ENCODE measurements around the gene PRH1.

PRH1 gene

GRCh38 chr12:10901427-10901826 lies 17.4 kb upstream of the PRH1 start:
- DNase-seq (ENCODE audit: low read depth), result peak; percentile 10
- H3K4me3 ChIP-seq (replicated peaks; ENCODE audit: low read depth, low read length), result no peak overlapping the region
- peak; percentile 23 for TF ChIP-seq CTCF (IDR thresholded peaks at IDR 0.05; ENCODE audit: low read length, missing control alignments)

GRCh38 chr12:10900972-10901371 lies 16.9 kb upstream of the PRH1 start:
- no peak for DNase-seq (ENCODE audit: low read depth)
- no peak overlapping the region for H3K4me3 ChIP-seq (replicated peaks; ENCODE audit: low read depth, low read length)
- TF ChIP-seq CTCF (IDR thresholded peaks at IDR 0.05; ENCODE audit: low read length, missing control alignments), result no peak

- no peak for DNase-seq (ENCODE audit: low read depth)
- no peak for TF ChIP-seq CTCF (IDR thresholded peaks at IDR 0.05; ENCODE audit: low read length, missing control alignments)
- no peak overlapping the region for H3K4me3 ChIP-seq (replicated peaks; ENCODE audit: low read depth, low read length)
These were observed 16.5 kb upstream of the PRH1 start for GRCh38 chr12:10900530-10900929.

GRCh38 chr12:10896854-10897253 lies 12.8 kb upstream of the PRH1 start:
- TF ChIP-seq CTCF (IDR thresholded peaks at IDR 0.05; ENCODE audit: low read length, missing control alignments), result no peak
- no peak for DNase-seq (ENCODE audit: low read depth)

GRCh38 chr12:10891937-10892336 lies 7.9 kb upstream of the PRH1 start:
- DNase-seq (ENCODE audit: low read depth), result no peak
- TF ChIP-seq CTCF (IDR thresholded peaks at IDR 0.05; ENCODE audit: low read length, missing control alignments), result no peak
- H3K4me3 ChIP-seq (replicated peaks; ENCODE audit: low read depth, low read length), result no peak overlapping the region

More at GRCh38 chr12:10896854-10897253, 12.8 kb upstream of the PRH1 start:
- no peak overlapping the region for H3K4me3 ChIP-seq (replicated peaks; ENCODE audit: low read depth, low read length)

GRCh38 chr12:10889226-10889625 lies 5.2 kb upstream of the PRH1 start:
- H3K4me3 ChIP-seq (replicated peaks; ENCODE audit: low read depth, low read length), result no peak overlapping the region
- no peak for DNase-seq (ENCODE audit: low read depth)
- no peak for TF ChIP-seq CTCF (IDR thresholded peaks at IDR 0.05; ENCODE audit: low read length, missing control alignments)

- DNase-seq (ENCODE audit: low read depth), result peak; percentile 79
- no peak overlapping the region for H3K4me3 ChIP-seq (replicated peaks; ENCODE audit: low read depth, low read length)
- no peak for TF ChIP-seq CTCF (IDR thresholded peaks at IDR 0.05; ENCODE audit: low read length, missing control alignments)
These were observed 10.7 kb downstream of the PRH1 start for GRCh38 chr12:10873378-10873777.
